Activated T-cell treated with anti-CD3 and anti-CD28 coated beads, Interleukin-2, amount 50 U/mL, for 72 hours (primary cell): ENCODE measurements around the gene CPNE9. TPM values are rescaled to one million over a fixed set of nuclear protein-coding genes. Genes with fewer than 3 reads are reported as not detected.
A peak's percentile ranks its signal among the peaks of the same experiment; 100 is the strongest.

Experiments used
- ATAC-seq, 2 donors: fragments of 150-1000 bp; cut with Tn5 transposase; replicated peaks in 1 of 2; 2 replicates each; pipeline ENCODE4 v1.10.0; 2021; ENCODE audit warnings: moderate library complexity in 2 of 2, mild to moderate bottlenecking in 1 of 2
- DNase-seq, 2 donors: peaks; one replicate each; pipeline ENCODE4 v3.0.0; 2021 to 2022; ENCODE audit warnings: mixed read lengths in 1 of 2
- H3K27ac Mint-ChIP-seq: one replicate; pipeline ENCODE4 v1.8.0; 2022; ENCODE audit warnings: mild to moderate bottlenecking, moderate library complexity, mixed read lengths
- H3K27me3 Mint-ChIP-seq: one replicate; pipeline ENCODE4 v1.8.0; 2022; ENCODE audit warnings: low read depth, mixed read lengths
- H3K36me3 Mint-ChIP-seq, 2 donors: one replicate each; pipeline ENCODE4 v1.8.0; 2022; ENCODE audit warnings: mixed read lengths in 2 of 2, mild to moderate bottlenecking in 1 of 2; ENCODE audit not compliant: insufficient read depth in 2 of 2
- H3K4me1 Mint-ChIP-seq: one replicate; pipeline ENCODE4 v1.8.0; 2022; ENCODE audit warnings: low read depth, mixed read lengths
- H3K4me3 Mint-ChIP-seq, 2 donors: one replicate each; pipeline ENCODE4 v1.8.0; 2022; ENCODE audit warnings: mild to moderate bottlenecking in 2 of 2, mixed read lengths in 2 of 2, moderate library complexity in 2 of 2
- H3K9me3 Mint-ChIP-seq, 2 donors: one replicate each; pipeline ENCODE4 v1.8.0; 2022; ENCODE audit warnings: mixed read lengths in 2 of 2
- total RNA-seq, 2 donors: library from RNA; stranded (reverse); gene quantifications; one replicate each; pipeline ENCODE4 v1.2.3, GENCODE V29; 2022

CPNE9 gene
- total RNA-seq, result under 1 TPM; 0.46 to 0.77 TPM

GRCh38 chr3:9703736-9704346 is at the start of gene CPNE9:
TSS of gene CPNE9 (plus strand) at chr3:9703833. CDS start at chr3:9703997, 164 bp downstream.
- no peak for DNase-seq
- Mint-ChIP-seq H3K4me3 (peak within 1 kb of the TSS; percentile 50 to 52), H3K9me3 (no peaks in the 10 kb centered on the region), H3K27ac (no peak within 1 kb of the TSS), H3K4me1 (peaks cover 9% of the 10 kb centered on the region), H3K27me3 (peaks cover 33% of the 10 kb centered on the region), H3K36me3 (peaks cover 0 to 6% of the 10 kb centered on the region in 2 donors)
- ATAC-seq, result peak; percentile 18 to 20

- H3K36me3 Mint-ChIP-seq, result peaks cover 7 to 24% of the 10 kb centered on the region in 2 donors
These were observed 43.8 kb upstream of the CPNE9 start for GRCh38 chr3:9659849-9660248.

GRCh38 chr3:9660972-9661371 is 42.7 kb upstream of the CPNE9 start:
- H3K4me3 Mint-ChIP-seq, result no peak overlapping the region
- no peak for ATAC-seq

More at GRCh38 chr3:9659849-9660248, 43.8 kb upstream of the CPNE9 start:
- Mint-ChIP-seq H3K9me3 (no peaks in the 10 kb centered on the region), H3K4me1 (peaks cover 4% of the 10 kb centered on the region), H3K27ac (no peak overlapping the region), H3K27me3 (no peaks in the 10 kb centered on the region), H3K4me3 (no peak overlapping the region)
- DNase-seq (no peak), ATAC-seq (no peak)

GRCh38 chr3:9664119-9664751 is 39.4 kb upstream of the CPNE9 start:
- H3K9me3 Mint-ChIP-seq, result no peaks in the 10 kb centered on the region
- DNase-seq, result no peak
- no peaks in the 10 kb centered on the region for H3K4me1 Mint-ChIP-seq
- H3K27ac Mint-ChIP-seq, result no peak overlapping the region
- H3K36me3 Mint-ChIP-seq, result peaks cover 6 to 24% of the 10 kb centered on the region in 2 donors
- no peak for ATAC-seq
- no peaks in the 10 kb centered on the region for H3K27me3 Mint-ChIP-seq
- no peak overlapping the region for H3K4me3 Mint-ChIP-seq

More at GRCh38 chr3:9660972-9661371, 42.7 kb upstream of the CPNE9 start:
- Mint-ChIP-seq H3K27ac (no peak overlapping the region), H3K4me1 (peaks cover 4% of the 10 kb centered on the region), H3K36me3 (peaks cover 7 to 23% of the 10 kb centered on the region in 2 donors), H3K9me3 (no peaks in the 10 kb centered on the region), H3K27me3 (no peaks in the 10 kb centered on the region)
- DNase-seq, result no peak

GRCh38 chr3:9666704-9667445 is 36.8 kb upstream of the CPNE9 start:
- no peaks in the 10 kb centered on the region for H3K4me1 Mint-ChIP-seq
- no peaks in the 10 kb centered on the region for H3K27me3 Mint-ChIP-seq
- peaks cover 6 to 24% of the 10 kb centered on the region in 2 donors for H3K36me3 Mint-ChIP-seq
- H3K9me3 Mint-ChIP-seq, result no peaks in the 10 kb centered on the region
- DNase-seq, result no peak
- no peak for ATAC-seq
- no peak overlapping the region for H3K27ac Mint-ChIP-seq
- H3K4me3 Mint-ChIP-seq, result no peak overlapping the region

- H3K9me3 Mint-ChIP-seq, result no peaks in the 10 kb centered on the region
- no peak for DNase-seq
- no peak for ATAC-seq
- H3K4me3 Mint-ChIP-seq, result no peak overlapping the region
- no peaks in the 10 kb centered on the region for H3K27me3 Mint-ChIP-seq
- H3K4me1 Mint-ChIP-seq, result no peaks in the 10 kb centered on the region
- no peak overlapping the region for H3K27ac Mint-ChIP-seq
- peaks cover 2 to 9% of the 10 kb centered on the region in 2 donors for H3K36me3 Mint-ChIP-seq
These were observed 34.4 kb upstream of the CPNE9 start for GRCh38 chr3:9669277-9669676.

- no peaks in the 10 kb centered on the region for H3K9me3 Mint-ChIP-seq
- H3K4me3 Mint-ChIP-seq, result no peak overlapping the region
- no peaks in the 10 kb centered on the region for H3K27me3 Mint-ChIP-seq
- no peaks in the 10 kb centered on the region for H3K4me1 Mint-ChIP-seq
- peaks cover 2 to 5% of the 10 kb centered on the region in 2 donors for H3K36me3 Mint-ChIP-seq
- ATAC-seq (no peak), DNase-seq (no peak)
- H3K27ac Mint-ChIP-seq, result no peak overlapping the region
These were observed 33.8 kb upstream of the CPNE9 start for GRCh38 chr3:9669720-9670432.

GRCh38 chr3:9673082-9673481 is 30.6 kb upstream of the CPNE9 start:
- no peaks in the 10 kb centered on the region for H3K27me3 Mint-ChIP-seq
- H3K4me1 Mint-ChIP-seq, result no peaks in the 10 kb centered on the region
- H3K27ac Mint-ChIP-seq, result no peak overlapping the region
- H3K4me3 Mint-ChIP-seq, result no peak overlapping the region
- H3K9me3 Mint-ChIP-seq, result no peaks in the 10 kb centered on the region
- no peak for DNase-seq
- peaks cover 2 to 5% of the 10 kb centered on the region in 2 donors for H3K36me3 Mint-ChIP-seq
- no peak for ATAC-seq

- no peaks in the 10 kb centered on the region for H3K9me3 Mint-ChIP-seq
- no peaks in the 10 kb centered on the region for H3K4me1 Mint-ChIP-seq
- peaks cover 2 to 9% of the 10 kb centered on the region in 2 donors for H3K36me3 Mint-ChIP-seq
- ATAC-seq, result no peak
- no peak overlapping the region for H3K27ac Mint-ChIP-seq
- H3K4me3 Mint-ChIP-seq, result no peak overlapping the region
- DNase-seq, result no peak
- no peaks in the 10 kb centered on the region for H3K27me3 Mint-ChIP-seq
These were observed 29.9 kb upstream of the CPNE9 start for GRCh38 chr3:9673752-9674151.

GRCh38 chr3:9675736-9676290 is 27.8 kb upstream of the CPNE9 start:
- Mint-ChIP-seq H3K36me3 (peaks cover 2 to 13% of the 10 kb centered on the region in 2 donors), H3K4me3 (no peak overlapping the region), H3K27ac (no peak overlapping the region), H3K27me3 (no peaks in the 10 kb centered on the region), H3K9me3 (no peaks in the 10 kb centered on the region), H3K4me1 (no peaks in the 10 kb centered on the region)
- ATAC-seq (no peak), DNase-seq (no peak)

GRCh38 chr3:9676785-9677184 is 26.8 kb upstream of the CPNE9 start:
- Mint-ChIP-seq H3K27ac (no peak overlapping the region), H3K9me3 (no peaks in the 10 kb centered on the region), H3K36me3 (peaks cover 4 to 21% of the 10 kb centered on the region in 2 donors), H3K27me3 (no peaks in the 10 kb centered on the region), H3K4me3 (no peak overlapping the region), H3K4me1 (no peaks in the 10 kb centered on the region)
- DNase-seq (no peak), ATAC-seq (no peak)

GRCh38 chr3:9678493-9678892 is 25.1 kb upstream of the CPNE9 start:
- Mint-ChIP-seq H3K36me3 (peaks cover 4 to 22% of the 10 kb centered on the region in 2 donors), H3K9me3 (no peaks in the 10 kb centered on the region), H3K4me3 (no peak overlapping the region), H3K4me1 (no peaks in the 10 kb centered on the region), H3K27me3 (no peaks in the 10 kb centered on the region), H3K27ac (no peak overlapping the region)
- ATAC-seq (no peak), DNase-seq (no peak)
